GM19328 (cell line): ENCODE measurements around the gene PISD.
"Not testable (repeated sequence)": the region's sequence is repeated elsewhere in the genome, so short reads cannot be mapped to it uniquely, and the experiment has no call there.

Source experiments
- ATAC-seq: cut with Tn5 transposase; IDR thresholded peaks from one replicate; pipeline ENCODE4 v1.9.1; 2021; ENCODE audit warnings: mild to moderate bottlenecking, moderate library complexity; ENCODE audit not compliant: unreplicated experiment

PISD gene

GRCh38 chr22:31611061-31611760 lies 50.8 kb downstream of the PISD start:
- no peak for ATAC-seq

- no peak for ATAC-seq
These were observed 51.4 kb downstream of the PISD start for GRCh38 chr22:31610611-31611010.

DNA sequence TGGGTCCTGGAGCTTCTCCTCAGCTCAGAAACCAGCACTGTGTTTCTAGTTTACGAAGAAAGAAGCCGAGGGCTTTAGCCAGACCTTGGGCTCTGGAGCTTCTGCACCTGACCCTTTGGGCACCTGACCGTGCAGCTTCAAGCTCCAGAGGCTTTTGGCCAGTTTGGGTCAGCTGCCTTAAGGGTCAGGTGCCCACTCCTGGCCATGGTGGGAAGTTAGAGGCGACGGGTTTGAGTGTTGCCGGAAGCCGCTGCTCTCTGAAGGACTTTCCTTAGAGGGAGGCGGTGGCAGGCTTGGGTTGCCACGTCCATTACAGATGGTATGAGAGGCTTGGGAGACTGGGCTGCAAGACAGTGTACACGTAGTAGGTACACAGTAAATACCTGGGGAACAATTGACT lies 52.3 kb downstream of the PISD start:
- no peak for ATAC-seq

- ATAC-seq = no peak
These were observed 54.3 kb downstream of the PISD start for GRCh38 chr22:31607696-31608095.

DNA sequence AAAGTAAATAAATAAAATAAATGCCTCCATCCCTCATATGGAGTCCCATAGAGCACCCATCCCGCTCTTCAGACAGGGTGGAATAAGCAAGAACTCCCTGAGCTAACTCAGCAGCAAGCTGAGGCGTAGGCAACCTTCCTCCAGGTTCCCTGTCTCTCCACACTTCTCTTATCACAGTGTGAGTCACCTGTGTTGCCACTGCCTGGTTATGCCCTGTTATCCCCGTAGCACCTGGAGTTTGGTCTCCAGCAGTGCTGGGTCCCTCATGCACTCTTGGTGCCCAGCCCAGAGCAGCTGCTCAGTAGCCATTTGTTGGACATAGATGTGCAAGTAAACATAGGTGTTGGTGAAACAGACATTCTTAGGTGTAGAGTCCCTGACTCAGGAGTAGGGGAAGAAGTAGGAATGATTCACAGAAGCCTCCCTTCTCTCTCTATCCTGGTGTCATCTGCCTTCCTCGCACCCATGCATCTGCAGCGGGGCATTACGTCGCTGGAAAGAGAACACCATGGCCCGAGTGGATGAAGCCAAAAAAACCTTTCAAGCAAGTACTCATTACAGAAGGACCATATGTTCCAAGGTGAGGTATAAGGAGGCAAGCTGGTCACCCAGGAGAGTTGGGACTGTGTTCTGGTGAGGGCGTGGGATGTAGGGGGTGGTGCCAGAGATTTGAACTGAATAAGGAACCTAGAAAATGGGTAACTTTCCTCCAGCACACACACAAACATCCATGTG lies 56.0 kb downstream of the PISD start:
- no peak for ATAC-seq

DNA sequence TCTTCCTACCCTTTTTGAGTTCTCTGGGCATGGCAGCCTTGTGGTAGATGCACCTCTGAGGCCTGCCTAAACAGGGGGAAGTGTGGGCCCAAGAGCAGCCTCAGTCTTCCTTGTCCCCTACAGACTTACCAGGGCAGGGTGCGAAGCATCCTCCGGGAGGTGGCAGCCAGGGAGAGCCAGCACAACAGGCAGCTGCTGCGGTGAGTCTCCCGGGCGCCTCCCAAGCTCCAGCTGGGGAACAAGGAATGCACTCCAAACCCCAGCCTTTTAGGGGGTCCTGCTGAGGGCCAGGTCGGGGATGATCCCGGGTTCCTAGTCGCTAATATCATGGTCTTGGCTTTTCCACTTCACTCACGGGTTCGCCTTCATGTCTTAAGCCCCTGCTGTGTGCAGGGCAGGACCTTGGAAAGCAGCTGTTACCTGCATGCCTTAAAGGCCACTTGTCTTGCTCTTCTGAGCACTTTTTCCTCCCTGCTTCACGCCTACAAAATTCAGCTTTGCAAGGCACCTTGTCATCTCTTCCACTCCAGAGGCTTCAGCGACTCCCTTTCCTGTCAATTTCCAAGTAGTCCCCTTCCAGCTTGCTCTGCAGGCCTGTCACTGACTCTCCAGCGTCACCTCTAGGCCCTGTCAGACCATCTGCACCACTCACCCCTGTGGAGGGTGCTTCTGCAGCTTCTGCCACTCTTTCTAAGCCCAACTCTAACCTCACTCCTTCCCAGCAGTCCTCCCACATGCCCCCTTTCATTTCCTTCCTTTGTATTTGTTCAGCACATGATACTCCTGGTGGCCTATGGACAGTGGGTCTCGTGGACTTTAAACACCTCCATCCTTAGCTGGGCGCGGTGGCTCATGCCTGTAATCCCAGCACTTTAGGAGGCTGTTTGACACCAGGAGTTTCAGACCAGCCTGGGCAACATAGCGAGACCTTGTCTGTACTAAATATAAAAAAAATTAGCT lies 57.0 kb downstream of the PISD start:
- ATAC-seq = no peak

- ATAC-seq = no peak
These were observed 57.8 kb downstream of the PISD start for GRCh38 chr22:31604137-31604705.

- no peak for ATAC-seq
These were observed 58.4 kb downstream of the PISD start for GRCh38 chr22:31603574-31603973.

DNA sequence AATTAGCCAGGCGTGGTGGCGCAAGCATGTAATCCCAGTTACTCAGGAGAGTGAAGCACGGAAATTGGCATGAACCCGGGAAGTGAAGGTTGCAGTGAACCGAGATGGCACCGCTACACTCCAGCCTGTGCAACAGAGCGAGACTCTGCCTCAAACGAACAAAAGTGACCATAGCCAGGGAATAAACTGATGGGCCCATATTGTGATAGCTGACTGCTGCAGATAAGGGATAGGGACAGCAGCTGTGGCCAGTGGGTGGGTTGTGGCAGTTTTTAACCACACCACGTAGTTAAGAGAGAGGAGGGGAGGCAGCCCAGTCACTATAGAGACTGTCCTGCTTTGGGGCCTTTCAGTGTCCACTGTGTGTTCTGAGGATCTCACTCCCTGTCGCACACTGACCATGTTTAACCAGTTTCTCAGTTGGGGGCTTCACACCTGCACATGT lies 58.9 kb downstream of the PISD start:
- no peak for ATAC-seq

DNA sequence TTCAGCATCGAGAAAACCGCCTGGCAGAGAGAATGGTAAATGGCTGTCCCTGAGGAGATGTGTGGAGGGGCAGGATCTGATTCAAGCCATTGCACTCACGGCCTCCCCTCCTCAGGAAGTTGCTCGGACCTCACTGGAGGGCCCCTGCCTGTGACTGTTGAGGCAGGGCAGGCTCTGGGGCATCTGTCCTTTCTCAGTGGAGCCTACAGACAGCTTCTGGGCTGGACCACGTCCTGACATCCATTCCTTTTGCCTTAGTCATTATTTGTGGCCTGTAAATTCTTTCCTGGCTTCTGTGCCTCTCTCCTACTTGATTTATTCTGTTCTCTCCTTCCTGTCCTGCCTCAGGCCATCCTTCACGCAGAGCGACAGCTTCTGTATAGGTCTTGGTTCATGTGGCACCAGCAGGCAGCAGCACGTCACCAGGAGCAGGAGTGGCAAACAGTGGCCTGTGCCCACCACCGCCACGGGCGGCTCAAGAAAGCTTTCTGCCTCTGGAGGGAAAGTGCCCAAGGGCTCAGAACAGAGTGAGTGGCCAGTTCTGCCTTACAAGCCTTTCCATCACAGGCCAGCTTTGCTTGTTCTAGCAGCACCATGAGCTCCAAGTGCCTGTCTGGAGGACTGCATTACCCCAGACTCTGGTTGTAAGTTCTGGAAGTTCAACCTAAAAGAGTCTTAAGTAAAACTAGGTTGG lies 59.6 kb downstream of the PISD start:
- ATAC-seq = no peak

DNA sequence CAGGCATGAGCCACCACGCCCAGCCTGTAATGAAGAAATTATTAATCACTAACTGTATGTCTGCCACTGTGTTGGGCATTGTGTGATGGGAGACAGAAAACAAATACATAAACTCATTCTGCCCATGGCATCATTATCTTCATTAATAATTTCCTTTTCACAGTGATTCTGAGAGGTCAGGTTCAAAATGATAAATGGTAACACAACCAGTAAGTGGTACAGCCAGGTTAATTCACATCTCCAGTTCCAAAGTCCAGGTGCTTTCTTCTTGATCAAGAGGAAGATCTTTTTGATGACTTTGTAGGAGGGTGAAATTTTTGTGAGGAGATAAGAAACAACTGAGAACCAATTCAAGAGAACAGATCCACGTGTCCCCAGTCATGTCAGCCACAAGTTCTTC lies 66.7 kb downstream of the PISD start:
- no peak for ATAC-seq

DNA sequence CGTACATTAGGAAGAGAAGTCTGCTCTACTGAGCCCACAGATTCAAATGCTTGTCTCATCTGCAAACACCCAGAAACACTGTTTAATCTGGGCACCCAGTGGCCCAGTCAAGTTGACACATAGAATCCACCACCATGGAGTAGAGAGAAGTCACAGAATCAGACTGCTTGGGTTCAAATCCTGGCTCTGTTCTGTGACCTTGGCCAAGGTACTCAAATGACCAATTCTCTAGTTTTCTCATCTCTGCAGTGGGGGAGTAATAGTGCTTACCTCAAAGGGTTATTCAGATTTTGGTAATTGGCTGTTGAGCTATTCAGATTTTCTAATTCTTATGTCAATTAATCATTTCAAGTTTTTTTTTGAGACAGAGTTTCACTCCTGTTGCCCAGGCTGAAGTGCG lies 71.9 kb downstream of the PISD start:
- ATAC-seq = not testable (repeated sequence)

DNA sequence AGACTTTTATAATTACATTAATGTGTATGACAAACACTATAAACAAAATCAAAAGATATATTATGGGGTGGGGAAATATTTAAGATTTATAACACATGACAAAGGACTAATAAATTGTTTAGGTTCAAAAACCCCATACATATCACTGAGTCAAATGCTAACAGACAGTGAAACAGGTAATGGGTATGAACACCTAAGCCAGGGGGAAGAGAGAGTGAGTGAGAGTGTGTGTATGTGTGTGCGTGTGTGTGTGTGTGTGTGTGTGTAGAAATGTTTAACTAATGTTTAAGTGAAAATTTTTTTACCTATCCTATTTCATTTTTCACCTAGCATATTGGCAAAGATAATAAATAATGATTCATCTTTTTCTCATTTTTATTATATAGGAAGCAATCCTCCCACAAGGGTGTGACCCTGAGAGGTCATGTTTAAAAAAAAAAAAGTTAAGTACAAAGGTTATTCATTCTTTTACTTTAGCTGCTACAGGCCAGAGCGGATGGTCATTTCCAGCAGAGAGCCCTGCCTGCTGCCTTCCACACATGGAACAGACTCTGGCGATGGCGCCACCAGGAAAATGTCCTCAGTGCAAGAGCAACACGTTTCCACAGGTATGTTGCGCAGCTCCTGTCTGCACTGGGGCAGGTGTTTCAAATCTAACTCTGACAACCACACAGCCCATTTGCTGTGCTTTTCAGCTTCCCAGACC lies 72.9 kb downstream of the PISD start:
- ATAC-seq = no peak

DNA sequence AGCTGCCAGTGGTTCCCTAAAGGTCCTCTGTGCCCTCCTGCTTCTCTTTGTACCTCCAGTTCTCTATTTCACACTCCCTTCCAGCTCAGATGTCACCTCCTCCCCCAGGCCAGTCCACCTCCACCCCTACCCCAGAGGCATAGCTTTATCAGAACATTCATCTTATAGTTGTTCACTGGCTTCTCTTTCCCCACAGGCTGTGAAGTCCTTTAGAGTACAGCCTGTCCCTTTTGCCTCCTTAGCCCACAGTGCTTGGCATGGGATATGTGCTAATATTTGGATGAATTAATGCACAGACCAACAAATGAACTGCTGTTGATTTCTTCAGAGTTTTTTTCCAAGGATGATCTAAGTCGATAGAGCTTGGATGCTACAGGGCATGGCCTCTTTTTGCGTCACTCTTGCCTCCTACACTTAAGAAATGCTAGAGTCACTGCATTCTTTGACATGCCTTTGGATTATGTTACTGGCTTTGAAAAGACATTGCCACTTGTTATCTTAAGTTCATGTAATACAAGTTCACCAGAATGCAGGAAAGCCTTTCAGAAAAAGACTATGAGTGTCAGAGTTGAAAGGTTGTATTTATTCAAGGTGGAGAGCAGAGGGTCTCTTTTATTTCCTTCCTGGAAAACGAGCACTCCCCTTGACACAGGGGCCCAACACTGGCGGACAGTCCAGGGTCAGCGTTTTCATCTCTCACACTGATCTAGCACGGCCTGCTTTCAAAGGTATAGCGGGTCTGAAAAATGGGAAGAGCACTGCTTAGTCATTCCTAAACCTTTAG lies 75.7 kb downstream of the PISD start:
- no peak for ATAC-seq

DNA sequence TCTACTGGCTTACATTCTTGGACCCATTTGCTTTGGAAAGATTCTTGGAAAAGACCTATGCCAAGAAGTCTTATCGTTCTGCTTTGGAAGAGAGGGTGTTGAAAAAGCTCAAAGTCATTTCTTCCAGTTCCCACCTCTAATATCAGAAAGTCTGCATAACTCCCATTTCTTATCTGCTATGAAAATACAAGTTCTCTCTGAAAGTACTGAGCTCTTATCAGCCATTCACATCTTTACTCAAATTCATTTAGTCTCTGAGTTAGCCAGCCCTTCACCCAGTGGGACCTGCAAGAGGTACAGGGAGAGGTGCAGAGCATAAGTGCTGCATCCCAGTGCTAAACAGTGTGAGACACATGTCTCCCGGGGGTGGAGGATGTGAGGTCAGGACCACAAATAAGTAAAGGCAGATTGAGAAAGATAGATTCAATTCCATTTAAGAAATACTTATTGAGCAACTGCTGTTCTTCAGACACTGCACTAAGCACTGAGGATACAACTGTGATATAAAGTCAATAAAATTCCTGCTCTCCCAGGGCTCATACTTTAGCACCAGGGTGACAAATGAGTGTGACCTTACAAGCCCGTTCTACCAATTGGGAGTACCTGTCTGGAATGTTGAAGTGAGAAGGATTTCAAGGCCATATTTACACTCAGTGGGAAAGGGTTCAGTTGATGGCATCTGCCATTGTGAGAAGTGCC lies 76.7 kb downstream of the PISD start:
- no peak for ATAC-seq

DNA sequence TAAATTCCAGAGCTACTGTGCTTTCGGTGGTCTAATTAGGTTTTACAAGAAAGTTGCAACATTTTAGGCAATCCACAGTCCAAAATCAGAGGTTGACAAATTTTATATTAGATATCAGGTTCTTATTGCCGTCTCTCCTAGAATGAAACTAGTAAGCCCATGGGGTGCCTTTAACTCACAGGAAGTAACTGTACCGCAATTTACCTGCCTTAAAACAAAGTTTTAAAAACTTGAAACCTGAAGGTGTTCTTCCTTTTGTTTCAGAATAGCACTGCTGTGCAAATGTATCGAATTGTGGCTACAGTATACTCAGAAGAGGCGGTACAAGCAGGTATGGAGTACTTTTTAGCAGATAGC lies 77.2 kb downstream of the PISD start:
- no peak for ATAC-seq

DNA sequence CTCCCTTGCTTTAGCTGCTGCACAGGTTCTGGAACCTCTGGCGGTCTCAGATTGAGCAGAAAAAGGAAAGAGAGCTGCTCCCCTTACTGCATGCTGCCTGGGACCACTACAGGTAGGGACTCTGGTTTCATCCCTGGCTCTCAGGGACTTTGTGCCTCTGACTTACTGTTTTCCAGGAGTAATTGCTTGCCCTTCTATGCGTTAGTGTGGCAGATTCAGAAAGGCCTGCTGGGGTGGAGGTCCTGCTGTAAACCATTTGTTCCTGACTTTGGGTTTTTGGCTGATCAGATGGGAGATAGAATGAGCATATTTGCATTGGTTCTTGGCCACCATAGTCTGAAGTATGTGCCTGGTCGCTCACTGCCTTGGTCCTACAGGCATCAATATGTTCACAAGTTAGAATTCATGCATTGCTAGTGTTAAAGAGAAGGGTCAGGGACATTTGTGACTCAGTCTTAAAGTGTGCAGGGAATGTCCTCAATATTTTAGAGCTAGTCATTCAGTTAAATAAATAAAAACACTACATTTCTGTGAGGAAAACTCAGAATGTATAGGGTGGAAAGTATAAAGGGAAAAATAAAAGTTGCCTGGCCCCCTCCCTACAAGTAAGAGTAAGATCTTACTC lies 78.0 kb downstream of the PISD start:
- no peak for ATAC-seq

- ATAC-seq = no peak
These were observed 82.2 kb downstream of the PISD start for GRCh38 chr22:31579835-31580242.
